ENCODE data around the gene OPHN1. TPM values are rescaled to one million over a fixed set of nuclear protein-coding genes. Genes with fewer than 3 reads are reported as not detected.

The OPHN1 gene
- total RNA-seq, 1 donor from 2014 or later = 0.04 TPM

DNA sequence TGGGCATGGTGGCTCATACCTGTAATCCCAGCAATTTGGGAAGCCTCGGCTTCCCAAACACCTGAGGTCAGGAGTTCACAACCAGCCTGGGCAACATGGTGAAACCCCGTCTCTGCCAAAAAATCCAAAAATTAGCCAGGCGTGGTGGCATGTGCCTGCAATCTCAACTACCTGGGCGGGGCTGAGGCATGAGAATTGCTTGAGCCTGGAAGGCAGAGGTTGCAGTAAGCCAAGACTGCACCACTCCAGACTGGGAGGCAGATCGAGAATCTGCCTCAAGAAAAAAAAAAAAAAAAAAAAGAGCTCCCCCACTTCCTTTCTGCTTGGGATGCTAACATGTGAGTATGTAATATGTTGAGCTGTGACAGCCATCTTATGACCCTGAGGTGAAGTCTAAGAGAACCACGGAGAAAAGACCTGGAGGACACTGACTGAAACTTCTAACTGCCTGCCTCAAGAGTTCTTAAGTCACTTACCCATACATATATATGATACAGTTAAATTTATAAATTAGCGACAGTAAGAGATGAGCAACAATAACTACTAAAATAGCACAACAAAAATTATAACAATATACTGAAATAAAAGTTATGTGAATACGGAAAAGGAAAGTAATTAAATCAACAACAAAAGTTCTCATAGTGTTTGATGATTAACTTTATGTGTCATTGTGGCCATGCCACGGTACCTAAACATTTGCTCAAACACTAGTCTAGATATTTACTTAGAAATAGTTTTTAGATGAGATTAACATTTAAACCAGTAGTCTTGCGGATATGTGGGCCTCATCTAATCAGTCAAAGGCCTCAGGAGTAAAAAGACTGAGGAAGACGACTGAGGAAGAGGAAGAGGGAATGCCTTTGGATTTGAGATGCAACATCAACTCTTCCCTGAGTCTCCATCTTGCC is 178.3 kb downstream of the OPHN1 start:
- Mint-ChIP-seq H3K9me3 (no peaks in the 10 kb centered on the region), H3K4me1 (no peaks in the 10 kb centered on the region), H3K27ac (no peak overlapping the region), H3K27me3 (no peaks in the 10 kb centered on the region), H3K4me3 (no peak overlapping the region), H3K36me3 (ENCODE audit: low read depth) (no peaks in the 10 kb centered on the region)
- TF ChIP-seq, protein P1, sequence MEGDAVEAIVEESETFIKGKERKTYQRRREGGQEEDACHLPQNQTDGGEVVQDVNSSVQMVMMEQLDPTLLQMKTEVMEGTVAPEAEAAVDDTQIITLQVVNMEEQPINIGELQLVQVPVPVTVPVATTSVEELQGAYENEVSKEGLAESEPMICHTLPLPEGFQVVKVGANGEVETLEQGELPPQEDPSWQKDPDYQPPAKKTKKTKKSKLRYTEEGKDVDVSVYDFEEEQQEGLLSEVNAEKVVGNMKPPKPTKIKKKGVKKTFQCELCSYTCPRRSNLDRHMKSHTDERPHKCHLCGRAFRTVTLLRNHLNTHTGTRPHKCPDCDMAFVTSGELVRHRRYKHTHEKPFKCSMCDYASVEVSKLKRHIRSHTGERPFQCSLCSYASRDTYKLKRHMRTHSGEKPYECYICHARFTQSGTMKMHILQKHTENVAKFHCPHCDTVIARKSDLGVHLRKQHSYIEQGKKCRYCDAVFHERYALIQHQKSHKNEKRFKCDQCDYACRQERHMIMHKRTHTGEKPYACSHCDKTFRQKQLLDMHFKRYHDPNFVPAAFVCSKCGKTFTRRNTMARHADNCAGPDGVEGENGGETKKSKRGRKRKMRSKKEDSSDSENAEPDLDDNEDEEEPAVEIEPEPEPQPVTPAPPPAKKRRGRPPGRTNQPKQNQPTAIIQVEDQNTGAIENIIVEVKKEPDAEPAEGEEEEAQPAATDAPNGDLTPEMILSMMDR (IDR thresholded peaks at IDR 0.05) = no peak
- ATAC-seq (ENCODE audit: low read depth) = no peak
- ChIA-PET CTCF (no interaction called here), POLR2A (no interaction called here)
- intact Hi-C loops (cut with micrococcal nuclease) = no loop called here
- no peak for DNase-seq

DNA sequence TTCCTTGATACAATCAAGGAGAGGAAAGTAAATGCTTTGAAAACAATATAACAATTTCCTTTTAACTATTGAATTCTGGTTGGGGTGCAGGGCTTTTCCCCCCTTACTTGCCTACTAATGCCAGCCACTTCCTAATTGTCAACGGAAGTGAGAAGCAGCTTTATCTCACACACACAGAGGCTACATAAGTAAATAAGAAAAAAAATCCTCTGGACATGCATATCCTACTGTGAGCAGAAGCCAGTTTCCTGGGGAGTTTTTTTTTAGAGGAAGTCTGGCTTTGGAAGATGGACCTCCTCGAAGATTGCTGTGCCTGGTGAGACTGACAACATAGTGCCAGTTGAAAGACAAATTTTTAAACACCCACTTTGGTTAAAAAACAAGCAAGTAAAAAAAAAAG is 180.6 kb downstream of the OPHN1 start:
- POLR2A ChIA-PET = no interaction called here
- TF ChIP-seq, protein P1 (IDR thresholded peaks at IDR 0.05) = no peak

DNA sequence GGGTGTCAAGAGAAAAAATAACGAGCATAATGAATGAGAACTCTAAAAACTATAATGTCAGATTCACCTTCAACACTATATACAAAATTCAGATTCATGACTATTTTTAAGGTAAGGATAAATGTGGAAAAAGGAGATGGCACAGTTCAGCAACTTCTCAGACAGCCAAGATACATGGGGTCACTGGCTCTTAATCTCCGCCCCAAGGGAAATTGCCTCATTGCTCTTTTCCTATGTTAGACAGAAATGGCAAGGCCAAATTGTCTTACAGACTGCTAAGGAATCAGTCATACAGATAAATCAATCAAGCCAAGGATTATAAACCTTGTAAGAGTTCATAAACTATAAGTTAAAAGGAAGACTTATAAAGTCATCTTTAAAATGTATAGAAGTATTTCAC is 183.4 kb downstream of the OPHN1 start:
- Mint-ChIP-seq H3K27me3 (no peaks in the 10 kb centered on the region), H3K4me1 (no peaks in the 10 kb centered on the region), H3K4me3 (no peak overlapping the region), H3K9me3 (no peaks in the 10 kb centered on the region), H3K27ac (no peak overlapping the region), H3K36me3 (ENCODE audit: low read depth) (no peaks in the 10 kb centered on the region)
- DNase-seq (no peak), ATAC-seq (ENCODE audit: low read depth) (no peak)
- POLR2A ChIA-PET = no interaction called here
- TF ChIP-seq, protein P1 (IDR thresholded peaks at IDR 0.05) = no peak
- CTCF ChIA-PET = no interaction called here
- intact Hi-C loops (cut with micrococcal nuclease) = no loop called here

More for the DNA sequence above, 180.6 kb downstream of the OPHN1 start:
- no peak for DNase-seq
- Mint-ChIP-seq H3K27me3 (no peaks in the 10 kb centered on the region), H3K27ac (no peak overlapping the region), H3K4me3 (no peak overlapping the region), H3K4me1 (no peaks in the 10 kb centered on the region), H3K9me3 (no peaks in the 10 kb centered on the region), H3K36me3 (ENCODE audit: low read depth) (no peaks in the 10 kb centered on the region)
- CTCF ChIA-PET = no interaction called here
- intact Hi-C loops (cut with micrococcal nuclease) = no loop called here
- ATAC-seq (ENCODE audit: low read depth) = no peak

DNA sequence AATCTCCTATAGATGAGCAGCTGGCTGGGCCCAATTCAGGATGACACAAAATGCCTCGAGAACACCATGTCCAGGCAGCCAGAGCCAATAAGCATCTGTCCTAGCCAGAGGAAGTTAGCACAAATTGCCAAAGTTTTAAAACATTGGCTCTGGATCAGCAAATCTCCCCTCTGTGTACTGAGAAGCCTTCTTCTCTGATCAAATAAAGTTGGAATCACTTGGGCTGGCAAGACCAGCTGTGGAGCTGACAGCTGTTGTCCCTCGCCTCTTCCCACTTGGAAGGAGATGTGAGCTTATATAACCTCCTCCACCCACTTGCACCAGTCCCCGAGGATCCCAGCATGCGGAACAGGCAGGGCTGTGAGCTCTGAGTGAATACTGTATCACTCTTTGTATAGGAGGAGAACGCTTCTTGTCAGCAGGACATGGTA is 183.9 kb downstream of the OPHN1 start:
- POLR2A ChIA-PET = no interaction called here
- TF ChIP-seq, protein P1 (IDR thresholded peaks at IDR 0.05) = no peak
- no peak overlapping the region for H3K27ac Mint-ChIP-seq
- no peak overlapping the region for H3K4me3 Mint-ChIP-seq
- no peaks in the 10 kb centered on the region for H3K4me1 Mint-ChIP-seq
- DNase-seq (no peak), ATAC-seq (ENCODE audit: low read depth) (no peak)
- intact Hi-C loops (cut with micrococcal nuclease) = no loop called here
- H3K27me3 Mint-ChIP-seq = no peaks in the 10 kb centered on the region
- H3K9me3 Mint-ChIP-seq = no peaks in the 10 kb centered on the region
- no peaks in the 10 kb centered on the region for H3K36me3 Mint-ChIP-seq (ENCODE audit: low read depth)
- CTCF ChIA-PET = no interaction called here

DNA sequence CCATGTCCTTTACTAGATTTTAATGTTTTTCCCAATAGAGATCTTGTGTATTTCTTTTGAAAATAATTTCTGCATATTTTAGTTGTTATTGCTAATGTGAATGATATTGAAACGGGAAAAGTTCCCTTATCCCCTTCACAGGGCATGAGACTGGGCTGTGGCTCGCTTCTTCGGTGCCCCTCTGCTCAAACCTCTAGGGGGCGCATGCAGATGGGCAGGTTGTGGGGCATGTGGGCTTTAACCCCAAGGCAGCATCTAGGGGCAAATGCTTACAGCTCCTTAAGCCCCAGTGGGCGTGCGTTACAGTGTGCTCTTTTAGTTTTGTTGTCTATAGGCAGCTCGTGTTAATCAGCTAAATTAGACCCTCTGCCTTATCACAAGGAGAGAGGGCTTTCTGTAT is 194.7 kb downstream of the OPHN1 start:
- H3K4me1 Mint-ChIP-seq = no peaks in the 10 kb centered on the region
- H3K36me3 Mint-ChIP-seq (ENCODE audit: low read depth) = no peaks in the 10 kb centered on the region
- ATAC-seq (ENCODE audit: low read depth) = no peak
- intact Hi-C loops (cut with micrococcal nuclease) = no loop called here
- no peaks in the 10 kb centered on the region for H3K9me3 Mint-ChIP-seq
- POLR2A ChIA-PET = no interaction called here
- H3K27me3 Mint-ChIP-seq = no peaks in the 10 kb centered on the region
- no peak overlapping the region for H3K27ac Mint-ChIP-seq
- no peak overlapping the region for H3K4me3 Mint-ChIP-seq
- CTCF ChIA-PET = no interaction called here
- TF ChIP-seq, protein P1 (IDR thresholded peaks at IDR 0.05) = no peak
- no peak for DNase-seq
